Stimulated activated CD4-positive, alpha-beta T cell treated with anti-CD3 and anti-CD28 coated beads, Interleukin-15, amount 100 ng/mL, for 24 hours (primary cell): Measurements from ENCODE around the gene DYNLT2.

Experiments used
- DNase-seq: peaks from one replicate; pipeline ENCODE4 v3.0.0-alpha.2; 2020

Gene DYNLT2

GRCh38 chr6:169751242-169752073 is at the start of gene DYNLT2, which contains the start of gene ERMARD:
Gene DYNLT2, minus strand, starts transcription at chr6:169751572. Its CDS starts 114 bp downstream, at chr6:169751458.
Gene ERMARD, plus strand, starts transcription at chr6:169751622. Its CDS starts 36 bp downstream, at chr6:169751658.
- peak; percentile 94 for DNase-seq

- DNase-seq, result peak; percentile 29
These were observed 49.5 kb upstream of the DYNLT2 start for GRCh38 chr6:169800668-169801395.

GRCh38 chr6:169800116-169800667 is 48.8 kb upstream of the DYNLT2 start:
- no peak for DNase-seq

- no peak for DNase-seq
These were observed 48.1 kb upstream of the DYNLT2 start for GRCh38 chr6:169799474-169799926.

GRCh38 chr6:169798764-169799473 is 47.5 kb upstream of the DYNLT2 start:
- no peak for DNase-seq

- no peak for DNase-seq
These were observed 43.8 kb upstream of the DYNLT2 start for GRCh38 chr6:169795196-169795595.

GRCh38 chr6:169794317-169795055 is 43.1 kb upstream of the DYNLT2 start:
- no peak for DNase-seq

- no peak for DNase-seq
These were observed 42.0 kb upstream of the DYNLT2 start for GRCh38 chr6:169793408-169793807.

GRCh38 chr6:169792306-169793015 is 41.1 kb upstream of the DYNLT2 start:
- DNase-seq, result no peak

- no peak for DNase-seq
These were observed 40.4 kb upstream of the DYNLT2 start for GRCh38 chr6:169791721-169792131.

GRCh38 chr6:169789944-169790927 is 38.9 kb upstream of the DYNLT2 start:
- DNase-seq, result peak; percentile 81

GRCh38 chr6:169789146-169789943 is 38.0 kb upstream of the DYNLT2 start:
- no peak for DNase-seq

GRCh38 chr6:169788809-169789145 is 37.4 kb upstream of the DYNLT2 start:
- DNase-seq, result no peak

GRCh38 chr6:169787797-169788196 is 36.4 kb upstream of the DYNLT2 start:
- no peak for DNase-seq

- no peak for DNase-seq
These were observed 35.0 kb upstream of the DYNLT2 start for GRCh38 chr6:169786349-169786748.

GRCh38 chr6:169785566-169785965 is 34.2 kb upstream of the DYNLT2 start:
- DNase-seq, result no peak

- no peak for DNase-seq
These were observed 33.5 kb upstream of the DYNLT2 start for GRCh38 chr6:169784821-169785340.

- no peak for DNase-seq
These were observed 32.8 kb upstream of the DYNLT2 start for GRCh38 chr6:169783971-169784820.
